ENCODE data around the gene MRTFA.

DNA sequence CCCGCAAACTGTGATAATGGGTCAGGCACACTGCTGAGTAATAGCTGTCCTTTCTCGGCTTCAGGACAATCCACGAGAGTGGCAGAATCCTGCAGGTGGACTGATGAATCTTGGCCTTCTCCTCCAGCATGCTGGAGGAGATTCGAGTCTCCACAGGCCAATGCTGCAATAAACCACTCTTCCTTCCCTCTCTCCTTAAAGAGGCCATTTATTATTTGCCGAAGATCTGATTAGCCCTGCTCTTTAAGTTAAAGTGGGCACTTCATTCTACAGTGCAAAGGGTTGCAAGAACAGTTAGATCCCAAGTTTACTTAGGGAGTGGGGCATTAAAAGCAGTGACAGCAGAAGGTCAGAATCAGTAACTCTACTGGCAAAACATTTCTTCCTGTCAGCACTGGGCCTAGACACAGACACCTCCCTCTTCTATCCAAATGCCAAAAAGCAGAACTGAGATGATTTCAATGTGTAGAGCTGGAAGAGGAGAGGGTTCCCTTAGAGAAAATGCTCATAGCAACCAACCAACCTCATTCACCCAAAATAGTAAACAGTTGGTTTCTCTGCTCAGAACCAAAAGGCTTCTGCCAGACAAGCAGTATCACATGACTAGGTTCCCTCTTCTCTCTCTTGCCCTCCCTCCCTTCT, 144.4 kb downstream of the MRTFA start:
- TF ChIP-seq, protein P1, sequence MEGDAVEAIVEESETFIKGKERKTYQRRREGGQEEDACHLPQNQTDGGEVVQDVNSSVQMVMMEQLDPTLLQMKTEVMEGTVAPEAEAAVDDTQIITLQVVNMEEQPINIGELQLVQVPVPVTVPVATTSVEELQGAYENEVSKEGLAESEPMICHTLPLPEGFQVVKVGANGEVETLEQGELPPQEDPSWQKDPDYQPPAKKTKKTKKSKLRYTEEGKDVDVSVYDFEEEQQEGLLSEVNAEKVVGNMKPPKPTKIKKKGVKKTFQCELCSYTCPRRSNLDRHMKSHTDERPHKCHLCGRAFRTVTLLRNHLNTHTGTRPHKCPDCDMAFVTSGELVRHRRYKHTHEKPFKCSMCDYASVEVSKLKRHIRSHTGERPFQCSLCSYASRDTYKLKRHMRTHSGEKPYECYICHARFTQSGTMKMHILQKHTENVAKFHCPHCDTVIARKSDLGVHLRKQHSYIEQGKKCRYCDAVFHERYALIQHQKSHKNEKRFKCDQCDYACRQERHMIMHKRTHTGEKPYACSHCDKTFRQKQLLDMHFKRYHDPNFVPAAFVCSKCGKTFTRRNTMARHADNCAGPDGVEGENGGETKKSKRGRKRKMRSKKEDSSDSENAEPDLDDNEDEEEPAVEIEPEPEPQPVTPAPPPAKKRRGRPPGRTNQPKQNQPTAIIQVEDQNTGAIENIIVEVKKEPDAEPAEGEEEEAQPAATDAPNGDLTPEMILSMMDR (IDR thresholded peaks at IDR 0.05), result no peak
- TF ChIP-seq POLR2A (IDR thresholded peaks at IDR 0.05), result no peak

Data from thyroid gland (tissue), 4 donors.